Fibroblast of villous mesenchyme (primary cell): ENCODE data around the gene AGAP3. TPM values are rescaled to one million over a fixed set of nuclear protein-coding genes. Genes with fewer than 3 reads are reported as not detected.

Experiments
- DNase-seq: peaks from one replicate; pipeline ENCODE4 v3.0.0-alpha.2; 2010; ENCODE audit warnings: low read depth
- H3K4me3 ChIP-seq: 2 replicates; pipeline ENCODE4 v1.5.1; 2011; ENCODE audit warnings: low read depth, mild to moderate bottlenecking, low read length
- total RNA-seq: library from RNA; depleted of rRNA; stranded (reverse); fragments of >200 nt; gene quantifications from 2 replicates; pipeline ENCODE4 v1.2.3, GENCODE V29; 2012
- TF ChIP-seq, protein P1 (sequence below): IDR thresholded peaks from 2 replicates; pipeline ENCODE4 v1.5.1; 2012; ENCODE audit warnings: low read depth, mild to moderate bottlenecking, low read length; ENCODE audit not compliant: insufficient read depth

AGAP3 gene
- total RNA-seq, 1 donor: 59.2 TPM

DNA sequence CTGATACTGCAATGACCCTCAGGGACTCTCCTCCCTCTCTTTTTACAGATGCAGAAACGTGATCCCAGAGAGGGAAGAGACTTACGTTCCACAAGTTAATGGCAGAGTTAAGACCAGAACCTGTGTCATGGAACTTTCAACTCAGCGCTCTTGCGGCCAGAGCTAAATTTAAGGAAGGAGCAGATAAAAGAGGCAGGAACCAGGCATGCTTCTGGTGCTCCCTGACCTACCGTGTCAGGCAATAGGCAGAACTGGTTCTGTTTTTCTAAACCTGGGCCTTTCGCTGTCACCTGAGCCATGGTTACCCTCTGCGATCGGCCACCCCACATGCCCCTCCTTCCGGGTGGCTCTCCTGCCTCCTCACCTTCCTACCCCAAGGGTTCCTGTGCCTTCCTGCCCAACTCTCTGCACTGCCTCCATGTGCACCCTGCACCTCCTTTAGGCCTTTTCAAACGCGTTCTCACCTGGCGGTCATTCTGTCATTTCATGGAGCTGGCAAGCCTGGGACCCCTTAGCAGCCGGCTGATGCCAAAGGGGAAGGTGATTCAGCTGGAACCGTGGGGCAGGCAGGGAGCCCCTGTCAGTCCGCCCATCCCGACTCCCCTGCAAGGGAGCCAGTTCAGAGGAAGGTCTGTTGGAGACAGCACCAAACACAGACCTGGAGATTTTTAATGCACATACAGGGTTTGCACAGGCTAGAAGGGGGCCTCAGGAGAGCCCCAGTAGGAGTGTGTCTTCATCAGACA is 88.9 kb downstream of the AGAP3 start:
- TF ChIP-seq, protein P1, sequence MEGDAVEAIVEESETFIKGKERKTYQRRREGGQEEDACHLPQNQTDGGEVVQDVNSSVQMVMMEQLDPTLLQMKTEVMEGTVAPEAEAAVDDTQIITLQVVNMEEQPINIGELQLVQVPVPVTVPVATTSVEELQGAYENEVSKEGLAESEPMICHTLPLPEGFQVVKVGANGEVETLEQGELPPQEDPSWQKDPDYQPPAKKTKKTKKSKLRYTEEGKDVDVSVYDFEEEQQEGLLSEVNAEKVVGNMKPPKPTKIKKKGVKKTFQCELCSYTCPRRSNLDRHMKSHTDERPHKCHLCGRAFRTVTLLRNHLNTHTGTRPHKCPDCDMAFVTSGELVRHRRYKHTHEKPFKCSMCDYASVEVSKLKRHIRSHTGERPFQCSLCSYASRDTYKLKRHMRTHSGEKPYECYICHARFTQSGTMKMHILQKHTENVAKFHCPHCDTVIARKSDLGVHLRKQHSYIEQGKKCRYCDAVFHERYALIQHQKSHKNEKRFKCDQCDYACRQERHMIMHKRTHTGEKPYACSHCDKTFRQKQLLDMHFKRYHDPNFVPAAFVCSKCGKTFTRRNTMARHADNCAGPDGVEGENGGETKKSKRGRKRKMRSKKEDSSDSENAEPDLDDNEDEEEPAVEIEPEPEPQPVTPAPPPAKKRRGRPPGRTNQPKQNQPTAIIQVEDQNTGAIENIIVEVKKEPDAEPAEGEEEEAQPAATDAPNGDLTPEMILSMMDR: no peak
- DNase-seq: no peak
- H3K4me3 ChIP-seq: no peak overlapping the region

GRCh38 chr7:151175793-151176311 is 89.6 kb downstream of the AGAP3 start:
- H3K4me3 ChIP-seq: no peak overlapping the region
- DNase-seq: no peak
- TF ChIP-seq, protein P1: no peak

- no peak for DNase-seq
- TF ChIP-seq, protein P1: no peak
Observed at GRCh38 chr7:151176401-151176800, 90.1 kb downstream of the AGAP3 start.

GRCh38 chr7:151177310-151177709 is 91.0 kb downstream of the AGAP3 start:
- DNase-seq: no peak
- TF ChIP-seq, protein P1: no peak
- H3K4me3 ChIP-seq: no peak overlapping the region

More at GRCh38 chr7:151176401-151176800, 90.1 kb downstream of the AGAP3 start:
- no peak overlapping the region for H3K4me3 ChIP-seq

GRCh38 chr7:151178236-151178635 is 92.0 kb downstream of the AGAP3 start:
- no peak overlapping the region for H3K4me3 ChIP-seq
- DNase-seq: no peak
- TF ChIP-seq, protein P1: no peak

DNA sequence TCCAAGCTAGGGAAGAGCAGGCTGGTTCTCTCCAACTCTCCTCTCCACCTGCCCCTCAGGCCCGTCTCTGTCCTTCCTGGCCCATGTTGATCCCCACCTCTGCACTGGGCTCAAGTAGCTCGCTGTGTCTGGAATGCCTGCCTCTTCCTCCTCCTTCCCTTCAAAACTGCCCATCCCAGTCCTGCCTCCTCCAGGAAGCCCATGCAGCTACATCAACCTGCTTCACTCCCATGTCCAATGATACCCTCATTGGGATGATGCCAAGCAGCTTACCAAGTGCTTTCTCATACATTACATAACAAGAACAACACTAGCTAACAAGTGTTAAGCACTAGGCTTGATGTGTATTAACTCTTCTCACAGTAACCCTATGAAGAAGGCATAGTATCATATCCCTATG is 92.6 kb downstream of the AGAP3 start:
- no peak for DNase-seq
- TF ChIP-seq, protein P1: no peak

More for the DNA sequence above, 92.6 kb downstream of the AGAP3 start:
- H3K4me3 ChIP-seq: no peak overlapping the region
